ENCODE measurements around the gene ATG7.
"Not testable (repeated sequence)": the region's sequence is repeated elsewhere in the genome, so short reads cannot be mapped to it uniquely, and the experiment has no call there.

The ATG7 gene

DNA sequence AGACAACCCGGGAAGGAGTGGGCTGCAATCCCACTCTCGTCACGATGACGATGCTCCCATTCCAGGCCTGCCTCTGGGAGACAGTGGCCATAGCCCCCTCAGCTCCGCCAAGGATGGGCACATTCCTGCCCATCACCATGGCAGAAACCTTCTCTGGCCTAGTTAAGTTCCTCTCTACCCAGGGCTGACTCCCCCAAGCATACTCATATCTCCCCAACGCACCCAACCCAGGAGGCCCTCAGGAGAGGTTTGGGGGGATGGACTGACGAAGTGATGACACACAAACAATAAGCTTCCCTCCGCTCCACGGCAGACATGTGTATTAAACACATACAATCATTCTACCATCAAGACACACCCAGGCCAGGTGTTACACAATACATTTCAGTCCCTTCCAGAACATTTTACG is 311.4 kb downstream of the ATG7 start:
- H3K9me3 ChIP-seq (replicated peaks; ENCODE audit: low read length): no peaks in the 10 kb centered on the region
- H3K4me3 ChIP-seq (ENCODE audit: low read length): no peak overlapping the region
- peak overlapping the region; percentile 79 for H3K4me2 ChIP-seq (ENCODE audit: low read length)
- no peaks in the 10 kb centered on the region for H3K27me3 ChIP-seq (ENCODE audit: control insufficient read depth, insufficient read depth, low read length)
- peaks cover 7% of the 10 kb centered on the region for H3K36me3 ChIP-seq (ENCODE audit: insufficient read depth, low read length)
- no peak overlapping the region for H3K9ac ChIP-seq (ENCODE audit: low read depth, low read length)
- peaks cover 68% of the 10 kb centered on the region for H3K4me1 ChIP-seq (ENCODE audit: control insufficient read depth, insufficient read depth, low read length)

DNA sequence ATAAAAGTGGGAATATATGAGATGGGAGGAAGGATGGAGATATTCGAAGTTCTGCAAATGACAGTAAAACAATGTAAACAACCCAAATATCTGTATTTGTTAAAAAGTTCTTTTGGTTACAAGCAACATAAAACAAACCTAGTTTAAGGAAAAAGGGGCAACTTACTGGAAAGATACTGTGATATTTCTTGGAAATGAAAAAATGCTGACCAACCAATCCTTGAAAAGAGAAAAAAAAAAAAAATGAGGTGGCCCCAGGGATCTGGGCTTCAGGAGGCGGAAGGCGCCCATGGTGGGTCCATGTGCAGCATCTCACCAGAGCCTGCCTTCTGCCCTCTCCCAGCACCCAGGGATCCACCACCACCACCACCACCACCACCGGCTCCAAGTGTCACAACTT is 312.4 kb downstream of the ATG7 start:
- Histone ChIP-seq H3K9ac (ENCODE audit: low read depth, low read length) (no peak overlapping the region), H3K36me3 (ENCODE audit: insufficient read depth, low read length) (peaks cover 8% of the 10 kb centered on the region), H3K27me3 (ENCODE audit: control insufficient read depth, insufficient read depth, low read length) (no peaks in the 10 kb centered on the region), H3K4me3 (ENCODE audit: low read length) (no peak overlapping the region), H3K4me1 (ENCODE audit: control insufficient read depth, insufficient read depth, low read length) (peaks cover 68% of the 10 kb centered on the region), H3K4me2 (ENCODE audit: low read length) (no peak overlapping the region), H3K9me3 (replicated peaks; ENCODE audit: low read length) (no peaks in the 10 kb centered on the region)

DNA sequence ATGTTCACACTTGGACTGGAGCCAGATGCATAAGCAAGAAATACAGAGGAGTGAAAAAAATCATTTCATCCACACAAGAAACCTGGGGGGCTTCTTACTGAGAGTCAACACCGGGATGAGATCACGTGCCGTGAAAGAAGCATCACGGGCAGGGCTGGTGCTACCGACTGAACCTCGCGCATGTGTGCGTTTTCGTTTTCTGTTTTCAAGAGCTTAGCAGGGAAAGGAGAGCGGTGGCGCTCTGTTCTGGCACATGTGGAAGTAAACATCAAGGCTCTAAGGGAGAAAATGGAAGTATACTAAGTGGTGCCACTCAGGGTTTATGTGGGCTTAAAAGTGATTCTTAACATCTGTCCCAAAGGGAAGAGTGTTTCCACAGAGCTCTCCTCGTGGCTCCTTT is 315.6 kb downstream of the ATG7 start:
- peaks cover 9% of the 10 kb centered on the region for H3K36me3 ChIP-seq (ENCODE audit: insufficient read depth, low read length)
- H3K9me3 ChIP-seq (replicated peaks; ENCODE audit: low read length): no peaks in the 10 kb centered on the region
- peak overlapping the region; percentile 10 for H3K4me2 ChIP-seq (ENCODE audit: low read length)
- peaks cover 72% of the 10 kb centered on the region for H3K4me1 ChIP-seq (ENCODE audit: control insufficient read depth, insufficient read depth, low read length)
- peak overlapping the region; percentile 3 for H3K9ac ChIP-seq (ENCODE audit: low read depth, low read length)
- no peaks in the 10 kb centered on the region for H3K27me3 ChIP-seq (ENCODE audit: control insufficient read depth, insufficient read depth, low read length)
- peak overlapping the region; percentile 29 for H3K4me3 ChIP-seq (ENCODE audit: low read length)

GRCh38 chr3:11588338-11588737 is 316.1 kb downstream of the ATG7 start:
- no peaks in the 10 kb centered on the region for H3K9me3 ChIP-seq (replicated peaks; ENCODE audit: low read length)
- peaks cover 72% of the 10 kb centered on the region for H3K4me1 ChIP-seq (ENCODE audit: control insufficient read depth, insufficient read depth, low read length)

DNA sequence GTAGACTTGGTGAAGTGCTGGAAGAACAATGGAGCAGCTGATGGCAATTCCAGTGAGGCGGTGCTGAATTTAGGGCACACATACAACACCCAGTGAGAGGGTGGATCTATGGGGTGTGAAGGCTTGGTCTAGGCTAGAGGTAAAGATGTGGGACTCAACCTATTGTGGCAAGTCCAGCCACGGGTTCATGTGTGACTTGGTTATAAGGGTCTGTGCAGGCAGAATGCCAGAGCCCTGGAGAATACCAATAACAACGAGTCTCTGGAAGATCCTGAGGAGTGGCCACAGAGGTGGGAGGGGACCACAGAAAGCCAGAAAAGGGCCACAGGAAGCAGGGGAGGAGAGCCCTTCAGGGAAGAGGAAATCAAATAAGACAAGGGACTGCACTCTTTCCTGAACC is 316.6 kb downstream of the ATG7 start:
- H3K27me3 ChIP-seq (ENCODE audit: control insufficient read depth, insufficient read depth, low read length): no peaks in the 10 kb centered on the region
- H3K4me1 ChIP-seq (ENCODE audit: control insufficient read depth, insufficient read depth, low read length): peaks cover 71% of the 10 kb centered on the region
- H3K4me3 ChIP-seq (ENCODE audit: low read length): no peak overlapping the region
- H3K9ac ChIP-seq (ENCODE audit: low read depth, low read length): no peak overlapping the region
- no peak overlapping the region for H3K4me2 ChIP-seq (ENCODE audit: low read length)
- no peaks in the 10 kb centered on the region for H3K9me3 ChIP-seq (replicated peaks; ENCODE audit: low read length)
- H3K36me3 ChIP-seq (ENCODE audit: insufficient read depth, low read length): peaks cover 9% of the 10 kb centered on the region

More at GRCh38 chr3:11588338-11588737, 316.1 kb downstream of the ATG7 start:
- Histone ChIP-seq H3K4me2 (ENCODE audit: low read length) (peak overlapping the region; percentile 10), H3K27me3 (ENCODE audit: control insufficient read depth, insufficient read depth, low read length) (no peaks in the 10 kb centered on the region), H3K36me3 (ENCODE audit: insufficient read depth, low read length) (peaks cover 9% of the 10 kb centered on the region), H3K9ac (ENCODE audit: low read depth, low read length) (no peak overlapping the region), H3K4me3 (ENCODE audit: low read length) (no peak overlapping the region)

- peaks cover 12% of the 10 kb centered on the region for H3K36me3 ChIP-seq (ENCODE audit: insufficient read depth, low read length)
- H3K4me3 ChIP-seq (ENCODE audit: low read length): no peak overlapping the region
- peaks cover 64% of the 10 kb centered on the region for H3K4me1 ChIP-seq (ENCODE audit: control insufficient read depth, insufficient read depth, low read length)
- no peak overlapping the region for H3K4me2 ChIP-seq (ENCODE audit: low read length)
- H3K9me3 ChIP-seq (replicated peaks; ENCODE audit: low read length): no peaks in the 10 kb centered on the region
- no peaks in the 10 kb centered on the region for H3K27me3 ChIP-seq (ENCODE audit: control insufficient read depth, insufficient read depth, low read length)
- no peak overlapping the region for H3K9ac ChIP-seq (ENCODE audit: low read depth, low read length)
Observed at GRCh38 chr3:11589706-11590105, 317.5 kb downstream of the ATG7 start.

DNA sequence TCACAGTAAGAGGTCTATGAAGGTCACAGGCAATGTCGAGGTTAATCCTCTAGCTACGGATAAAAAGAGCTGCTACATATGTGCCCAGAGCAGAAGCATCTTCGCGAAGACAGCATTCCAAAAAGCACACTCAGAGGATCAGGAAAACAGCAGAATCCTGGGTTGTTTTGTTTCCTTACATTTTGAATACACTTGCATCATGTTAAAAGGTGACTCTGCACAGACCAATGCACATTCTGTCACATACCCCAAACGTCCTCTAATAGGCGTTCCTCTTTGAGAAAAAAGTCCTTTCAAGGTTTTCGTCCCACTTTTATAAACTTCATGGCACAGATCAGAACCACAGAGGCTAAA is 318.8 kb downstream of the ATG7 start:
- H3K4me1 ChIP-seq (ENCODE audit: control insufficient read depth, insufficient read depth, low read length): peaks cover 59% of the 10 kb centered on the region

GRCh38 chr3:11591391-11592282 is 319.4 kb downstream of the ATG7 start:
- H3K9ac ChIP-seq (ENCODE audit: low read depth, low read length): peak overlapping the region; percentile 53
- peaks cover 55% of the 10 kb centered on the region for H3K4me1 ChIP-seq (ENCODE audit: control insufficient read depth, insufficient read depth, low read length)
- peak overlapping the region; percentile 4 for H3K4me3 ChIP-seq (ENCODE audit: low read length)
- no peaks in the 10 kb centered on the region for H3K9me3 ChIP-seq (replicated peaks; ENCODE audit: low read length)
- H3K36me3 ChIP-seq (ENCODE audit: insufficient read depth, low read length): peaks cover 12% of the 10 kb centered on the region
- H3K27me3 ChIP-seq (ENCODE audit: control insufficient read depth, insufficient read depth, low read length): no peaks in the 10 kb centered on the region
- peak overlapping the region; percentile 54 for H3K4me2 ChIP-seq (ENCODE audit: low read length)

More for the DNA sequence above, 318.8 kb downstream of the ATG7 start:
- H3K4me2 ChIP-seq (ENCODE audit: low read length): peak overlapping the region; percentile 38
- H3K9me3 ChIP-seq (replicated peaks; ENCODE audit: low read length): no peaks in the 10 kb centered on the region
- no peaks in the 10 kb centered on the region for H3K27me3 ChIP-seq (ENCODE audit: control insufficient read depth, insufficient read depth, low read length)
- H3K9ac ChIP-seq (ENCODE audit: low read depth, low read length): peak overlapping the region; percentile 53
- H3K36me3 ChIP-seq (ENCODE audit: insufficient read depth, low read length): peaks cover 12% of the 10 kb centered on the region
- no peak overlapping the region for H3K4me3 ChIP-seq (ENCODE audit: low read length)

DNA sequence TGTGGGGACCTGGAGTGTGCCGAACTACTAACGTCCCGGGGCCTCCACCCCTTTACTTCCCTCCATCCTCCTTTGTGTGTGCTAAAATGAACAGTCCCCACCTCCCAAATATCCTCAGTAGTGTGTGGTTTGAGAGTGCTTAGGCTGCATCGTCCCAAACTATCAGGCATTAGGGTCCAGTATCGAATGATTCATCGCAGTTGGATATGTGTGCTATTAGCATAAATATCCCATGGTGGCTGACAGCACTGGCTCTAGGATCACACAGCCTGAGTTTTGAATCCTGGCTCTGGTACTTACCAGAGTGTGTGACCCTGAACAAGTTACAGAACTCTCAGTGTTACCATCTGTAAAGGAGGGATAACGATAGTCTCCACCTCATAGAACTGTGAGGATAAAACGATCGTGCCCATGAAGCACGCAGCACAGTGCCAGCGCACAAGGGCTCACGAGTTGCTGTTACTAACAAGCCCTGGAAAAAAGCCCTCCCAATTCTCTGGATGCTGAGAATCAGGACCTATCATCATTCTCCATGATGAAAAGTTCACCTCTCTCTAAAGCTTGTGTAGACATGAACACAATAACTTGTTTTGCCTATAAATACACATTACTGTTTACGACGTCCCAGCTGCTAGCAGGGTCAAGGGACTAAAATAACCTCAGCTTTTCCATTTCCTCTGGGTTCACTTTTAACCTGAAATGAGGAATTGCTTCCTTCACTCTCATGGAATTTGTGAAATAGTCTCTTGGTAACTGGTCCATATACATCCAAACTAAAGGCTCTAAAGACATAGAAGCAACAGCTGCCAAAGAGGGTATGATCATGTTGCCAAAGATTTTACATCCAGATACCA is 320.5 kb downstream of the ATG7 start:
- Histone ChIP-seq H3K27me3 (ENCODE audit: control insufficient read depth, insufficient read depth, low read length) (no peaks in the 10 kb centered on the region), H3K4me3 (ENCODE audit: low read length) (peak overlapping the region; percentile 4), H3K36me3 (ENCODE audit: insufficient read depth, low read length) (peaks cover 18% of the 10 kb centered on the region), H3K4me1 (ENCODE audit: control insufficient read depth, insufficient read depth, low read length) (peaks cover 46% of the 10 kb centered on the region), H3K9me3 (replicated peaks; ENCODE audit: low read length) (no peaks in the 10 kb centered on the region), H3K4me2 (ENCODE audit: low read length) (peak overlapping the region; percentile 54), H3K9ac (ENCODE audit: low read depth, low read length) (peak overlapping the region; percentile 26)

GRCh38 chr3:11593318-11594034 is 321.3 kb downstream of the ATG7 start:
- H3K36me3 ChIP-seq (ENCODE audit: insufficient read depth, low read length): peaks cover 14% of the 10 kb centered on the region
- no peak overlapping the region for H3K4me2 ChIP-seq (ENCODE audit: low read length)
- no peaks in the 10 kb centered on the region for H3K9me3 ChIP-seq (replicated peaks; ENCODE audit: low read length)
- H3K4me1 ChIP-seq (ENCODE audit: control insufficient read depth, insufficient read depth, low read length): peaks cover 39% of the 10 kb centered on the region
- no peaks in the 10 kb centered on the region for H3K27me3 ChIP-seq (ENCODE audit: control insufficient read depth, insufficient read depth, low read length)
- H3K4me3 ChIP-seq (ENCODE audit: low read length): no peak overlapping the region
- no peak overlapping the region for H3K9ac ChIP-seq (ENCODE audit: low read depth, low read length)

GRCh38 chr3:11595024-11595423 is 322.8 kb downstream of the ATG7 start:
- not testable (repeated sequence) for H3K4me2 ChIP-seq (ENCODE audit: low read length); H3K36me3 ChIP-seq (ENCODE audit: insufficient read depth, low read length); H3K27me3 ChIP-seq (ENCODE audit: control insufficient read depth, insufficient read depth, low read length); H3K4me3 ChIP-seq (ENCODE audit: low read length); H3K9me3 ChIP-seq (replicated peaks; ENCODE audit: low read length); H3K9ac ChIP-seq (ENCODE audit: low read depth, low read length)
- H3K4me1 ChIP-seq (ENCODE audit: control insufficient read depth, insufficient read depth, low read length): peaks cover 42% of the 10 kb centered on the region
